Fibroblast of lung (primary cell): ENCODE data around the gene KRTAP4-3.

Experiments used
- EZH2 ChIP-seq: IDR thresholded peaks from 2 replicates; pipeline ENCODE4 v1.5.1; 2012; ENCODE audit warnings: low read length, control low read depth, mild to moderate bottlenecking; ENCODE audit errors: missing control alignments
- TF ChIP-seq, protein P1 (sequence below), 2 donors: IDR thresholded peaks in 1 of 2; conservative IDR thresholded peaks in 1 of 2; 1 replicate in 1 of 2; 2 replicates in 1 of 2; pipeline ENCODE4 v1.5.1; 2011 to 2012; ENCODE audit warnings: low read length in 2 of 2, control low read depth in 1 of 2, inconsistent platforms in 1 of 2, low read depth in 1 of 2, mild to moderate bottlenecking in 1 of 2

DNA sequence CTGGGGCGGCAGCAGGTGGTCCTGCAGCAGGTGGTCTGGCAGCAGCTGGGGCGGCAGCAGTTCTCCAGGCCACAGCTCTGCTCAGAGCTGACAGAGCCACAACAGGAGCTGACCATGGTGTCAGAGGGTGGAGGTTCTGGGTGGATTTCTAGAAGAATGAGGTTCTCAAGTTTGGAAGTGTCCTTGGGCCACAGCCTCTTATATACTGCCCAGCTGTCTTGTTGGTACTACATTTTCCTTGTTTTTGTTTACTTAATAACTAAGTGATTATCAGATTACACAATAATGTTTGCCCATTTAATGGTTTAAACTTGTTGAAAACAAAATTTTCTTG lies 18.4 kb downstream of the KRTAP4-3 start, which contains the start of gene KRTAP4-5:
- TF ChIP-seq EZH2 = no peak
- TF ChIP-seq, protein P1, sequence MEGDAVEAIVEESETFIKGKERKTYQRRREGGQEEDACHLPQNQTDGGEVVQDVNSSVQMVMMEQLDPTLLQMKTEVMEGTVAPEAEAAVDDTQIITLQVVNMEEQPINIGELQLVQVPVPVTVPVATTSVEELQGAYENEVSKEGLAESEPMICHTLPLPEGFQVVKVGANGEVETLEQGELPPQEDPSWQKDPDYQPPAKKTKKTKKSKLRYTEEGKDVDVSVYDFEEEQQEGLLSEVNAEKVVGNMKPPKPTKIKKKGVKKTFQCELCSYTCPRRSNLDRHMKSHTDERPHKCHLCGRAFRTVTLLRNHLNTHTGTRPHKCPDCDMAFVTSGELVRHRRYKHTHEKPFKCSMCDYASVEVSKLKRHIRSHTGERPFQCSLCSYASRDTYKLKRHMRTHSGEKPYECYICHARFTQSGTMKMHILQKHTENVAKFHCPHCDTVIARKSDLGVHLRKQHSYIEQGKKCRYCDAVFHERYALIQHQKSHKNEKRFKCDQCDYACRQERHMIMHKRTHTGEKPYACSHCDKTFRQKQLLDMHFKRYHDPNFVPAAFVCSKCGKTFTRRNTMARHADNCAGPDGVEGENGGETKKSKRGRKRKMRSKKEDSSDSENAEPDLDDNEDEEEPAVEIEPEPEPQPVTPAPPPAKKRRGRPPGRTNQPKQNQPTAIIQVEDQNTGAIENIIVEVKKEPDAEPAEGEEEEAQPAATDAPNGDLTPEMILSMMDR (conservative IDR thresholded peaks at IDR 0.05 in 1 of 2, IDR thresholded peaks at IDR 0.05 in 1 of 2; ENCODE audit: low read depth in 1 of 2, low read length in 2 of 2) = no peak
